DOHH2 (cell line): ENCODE results near the gene SPATC1L.

Experiments
- H3F3A ChIP-seq: fragments of 200-600 bp; sonication (generic), shearing (Covaris generic); 2 replicates; pipeline ENCODE4 v1.6.0; 2016; ENCODE audit warnings: antibody characterized with exemption, mild to moderate bottlenecking; ENCODE audit not compliant: control insufficient read depth, insufficient read depth
- H3K27ac ChIP-seq: fragments of 200-600 bp; sonication (generic); 2 replicates; pipeline ENCODE4 v1.5.1; 2014; ENCODE audit warnings: low read depth, mild to moderate bottlenecking, low read length, moderate library complexity
- H3K27me3 ChIP-seq: fragments of 200-600 bp; sonication (generic); 2 replicates; pipeline ENCODE4 v1.6.1; 2014; ENCODE audit warnings: mild to moderate bottlenecking, low read length, mixed read lengths; ENCODE audit not compliant: control insufficient read depth
- H3K36me3 ChIP-seq: fragments of 200-600 bp; sonication (generic); 2 replicates; pipeline ENCODE4 v1.6.1; 2014; ENCODE audit warnings: mild to moderate bottlenecking, low read length, moderate library complexity, mixed read lengths; ENCODE audit not compliant: control insufficient read depth
- H3K4me1 ChIP-seq: fragments of 200-600 bp; sonication (generic); 2 replicates; pipeline ENCODE4 v1.6.1; 2014; ENCODE audit warnings: mild to moderate bottlenecking, low read length, mixed read lengths; ENCODE audit not compliant: control insufficient read depth
- H3K4me2 ChIP-seq: fragments of 200-600 bp; sonication (generic); 2 replicates; pipeline ENCODE4 v1.6.0; 2014; ENCODE audit warnings: mild to moderate bottlenecking, low read length, moderate library complexity
- H3K4me3 ChIP-seq: fragments of 200-600 bp; sonication (generic); 2 replicates; pipeline ENCODE4 v1.5.1; 2014; ENCODE audit warnings: mild to moderate bottlenecking, low read length, mixed read lengths
- H3K79me2 ChIP-seq: fragments of 200-600 bp; sonication (generic); 2 replicates; pipeline ENCODE4 v1.6.1; 2014; ENCODE audit warnings: mild to moderate bottlenecking, low read length, mixed read lengths; ENCODE audit not compliant: control insufficient read depth
- H3K9me2 ChIP-seq: fragments of 200-600 bp; sonication (generic); replicated peaks from 2 replicates; pipeline ENCODE4 v1.6.1; 2014; ENCODE audit warnings: mild to moderate bottlenecking, low read length, mixed read lengths; ENCODE audit not compliant: control insufficient read depth
- H3K9me3 ChIP-seq: fragments of 200-600 bp; sonication (generic); 2 replicates; pipeline ENCODE4 v1.6.1; 2014; ENCODE audit warnings: antibody characterized with exemption, low read length, mixed read lengths; ENCODE audit not compliant: control insufficient read depth, insufficient read depth
- H4K20me1 ChIP-seq: fragments of 200-600 bp; sonication (generic); 2 replicates; pipeline ENCODE4 v1.6.0; 2014; ENCODE audit warnings: low read depth, mild to moderate bottlenecking, antibody characterized with exemption, low read length, moderate library complexity; ENCODE audit not compliant: control insufficient read depth, insufficient read depth
- EZH2phosphoT487 ChIP-seq: fragments of 200-600 bp; sonication (generic); IDR thresholded peaks from 2 replicates; pipeline ENCODE4 v1.6.1; 2017; ENCODE audit warnings: borderline replicate concordance, mild to moderate bottlenecking, antibody characterized with exemption, low read length, moderate library complexity, mixed read lengths
- TF ChIP-seq, protein P1 (sequence below): fragments of 200-600 bp; sonication (generic); IDR thresholded peaks from one replicate; pipeline ENCODE4 v1.5.1; 2014; ENCODE audit warnings: antibody characterized with exemption, mild to moderate bottlenecking, low read depth, low read length; ENCODE audit not compliant: poor library complexity, severe bottlenecking

Gene SPATC1L

DNA sequence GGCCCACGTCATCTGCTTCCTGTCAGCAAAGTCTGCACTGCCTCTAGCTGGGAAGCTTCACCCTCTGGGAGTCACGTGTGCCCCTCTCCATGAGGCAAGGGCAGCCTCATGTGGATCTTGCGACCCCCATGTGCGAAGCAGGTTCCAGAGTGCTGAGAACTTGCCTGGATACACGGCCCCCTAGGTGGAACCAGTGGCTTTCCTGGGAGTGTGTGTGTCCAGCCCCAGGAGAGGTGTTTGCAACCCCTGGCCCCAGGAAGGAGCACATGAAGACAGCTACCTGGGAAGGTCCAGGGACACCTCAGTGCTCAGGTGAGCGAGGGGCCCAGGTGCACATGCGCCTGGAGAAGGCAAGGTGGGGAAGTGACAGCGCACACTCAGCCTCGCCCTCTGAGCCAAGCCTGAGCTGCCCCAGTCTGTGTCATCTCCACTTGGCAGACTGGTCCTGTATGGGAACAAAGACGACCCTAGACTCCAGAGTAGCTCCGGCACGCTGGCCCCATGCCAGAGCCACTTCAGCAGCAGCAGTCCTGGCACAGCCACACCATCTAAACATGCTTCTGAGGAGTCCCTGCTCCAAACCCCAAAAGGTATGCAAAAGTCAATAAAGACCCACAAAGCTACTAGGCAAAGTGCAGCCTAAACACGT lies 35.5 kb upstream of the SPATC1L start:
- Histone ChIP-seq H3K36me3 (peaks cover 75% of the 10 kb centered on the region), H3K4me2 (no peak overlapping the region), H3K4me1 (no peaks in the 10 kb centered on the region), H3K4me3 (no peak overlapping the region), H3K9me3 (no peaks in the 10 kb centered on the region), H3K79me2 (peaks cover 50% of the 10 kb centered on the region), H3K27ac (no peak overlapping the region), H3K9me2 (no peaks in the 10 kb centered on the region), H3K27me3 (no peaks in the 10 kb centered on the region), H3F3A (no peaks in the 10 kb centered on the region), H4K20me1 (peaks cover 5% of the 10 kb centered on the region; the same call in 1 of the 2 replicates)
- TF ChIP-seq, protein P1, sequence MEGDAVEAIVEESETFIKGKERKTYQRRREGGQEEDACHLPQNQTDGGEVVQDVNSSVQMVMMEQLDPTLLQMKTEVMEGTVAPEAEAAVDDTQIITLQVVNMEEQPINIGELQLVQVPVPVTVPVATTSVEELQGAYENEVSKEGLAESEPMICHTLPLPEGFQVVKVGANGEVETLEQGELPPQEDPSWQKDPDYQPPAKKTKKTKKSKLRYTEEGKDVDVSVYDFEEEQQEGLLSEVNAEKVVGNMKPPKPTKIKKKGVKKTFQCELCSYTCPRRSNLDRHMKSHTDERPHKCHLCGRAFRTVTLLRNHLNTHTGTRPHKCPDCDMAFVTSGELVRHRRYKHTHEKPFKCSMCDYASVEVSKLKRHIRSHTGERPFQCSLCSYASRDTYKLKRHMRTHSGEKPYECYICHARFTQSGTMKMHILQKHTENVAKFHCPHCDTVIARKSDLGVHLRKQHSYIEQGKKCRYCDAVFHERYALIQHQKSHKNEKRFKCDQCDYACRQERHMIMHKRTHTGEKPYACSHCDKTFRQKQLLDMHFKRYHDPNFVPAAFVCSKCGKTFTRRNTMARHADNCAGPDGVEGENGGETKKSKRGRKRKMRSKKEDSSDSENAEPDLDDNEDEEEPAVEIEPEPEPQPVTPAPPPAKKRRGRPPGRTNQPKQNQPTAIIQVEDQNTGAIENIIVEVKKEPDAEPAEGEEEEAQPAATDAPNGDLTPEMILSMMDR = no peak
- no peak for TF ChIP-seq EZH2phosphoT487

DNA sequence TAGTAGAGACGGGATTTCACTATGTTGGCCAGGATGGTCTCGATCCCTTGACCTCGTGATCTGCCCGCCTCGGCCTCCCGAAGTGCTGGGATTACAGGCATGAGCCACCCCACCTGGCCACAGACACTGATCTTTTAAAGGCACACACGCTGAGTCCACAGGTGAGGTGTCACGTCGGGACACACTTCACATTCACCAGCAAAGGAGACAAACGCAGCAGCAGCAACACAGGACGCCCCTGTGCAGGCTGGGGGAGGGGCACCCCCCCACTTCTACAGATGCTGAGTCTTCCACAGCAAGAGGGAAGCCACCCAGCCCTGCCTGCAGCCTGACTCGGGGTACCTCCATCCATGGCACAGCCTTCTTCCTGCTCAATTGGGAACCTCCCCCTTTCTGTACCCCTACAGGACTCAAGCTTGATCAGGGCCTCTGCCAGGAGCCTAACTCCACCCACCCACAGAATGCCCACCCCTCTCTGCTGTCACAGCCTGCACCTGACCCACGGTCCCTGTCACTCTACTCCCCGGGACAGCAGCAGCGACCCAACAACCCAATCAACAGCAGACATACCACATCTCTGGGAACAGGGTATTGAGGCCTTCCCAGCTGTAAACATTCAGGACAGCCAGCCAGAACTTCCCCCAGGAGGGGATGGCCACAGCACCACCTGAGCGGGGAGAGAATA lies 34.8 kb upstream of the SPATC1L start:
- Histone ChIP-seq H3K79me2 (peaks cover 43% of the 10 kb centered on the region), H3K4me3 (no peak overlapping the region), H3K4me1 (no peaks in the 10 kb centered on the region), H3K27ac (no peak overlapping the region), H3K9me3 (no peaks in the 10 kb centered on the region), H3K36me3 (peaks cover 75% of the 10 kb centered on the region), H3F3A (no peaks in the 10 kb centered on the region), H3K9me2 (no peaks in the 10 kb centered on the region), H3K27me3 (no peaks in the 10 kb centered on the region), H3K4me2 (no peak overlapping the region), H4K20me1 (peaks cover 5% of the 10 kb centered on the region; the same call in 1 of the 2 replicates)
- no peak for TF ChIP-seq EZH2phosphoT487
- TF ChIP-seq, protein P1 = no peak

DNA sequence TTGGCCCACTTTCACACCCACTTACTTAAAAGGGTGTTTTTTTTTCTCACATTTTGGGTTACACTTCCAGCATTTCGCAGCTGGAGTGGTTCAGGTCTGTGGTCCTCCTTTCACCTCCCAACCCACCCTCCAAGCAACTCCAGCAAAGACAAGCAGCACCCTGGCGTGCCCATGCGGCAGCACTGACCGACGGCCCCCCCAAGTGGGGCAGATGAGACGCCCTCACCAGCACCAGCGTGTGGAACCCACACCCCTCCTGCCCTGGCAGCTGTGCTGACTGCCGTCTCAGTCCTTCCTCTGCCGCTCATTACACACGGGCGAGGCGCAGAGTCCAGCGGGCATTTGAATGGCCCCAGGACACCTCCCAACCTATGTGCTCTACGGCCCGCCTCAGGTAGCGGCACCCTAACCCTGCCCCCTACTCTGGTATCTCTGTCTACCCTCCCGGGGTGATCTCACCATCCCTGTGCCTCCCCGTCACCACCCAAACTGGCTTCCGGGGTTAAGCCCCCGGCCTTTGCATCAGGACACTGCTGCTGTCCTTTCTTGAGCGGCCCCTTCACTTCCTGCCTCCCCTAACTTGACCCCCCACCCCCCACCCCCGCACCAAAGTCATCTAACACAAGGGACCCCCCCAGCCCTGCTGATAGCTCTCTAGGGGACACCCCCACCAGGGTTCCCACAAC lies 33.4 kb upstream of the SPATC1L start:
- H3K9me3 ChIP-seq = no peaks in the 10 kb centered on the region
- no peak overlapping the region for H3K4me3 ChIP-seq
- no peaks in the 10 kb centered on the region for H3K9me2 ChIP-seq
- no peak overlapping the region for H3K27ac ChIP-seq
- no peaks in the 10 kb centered on the region for H3K27me3 ChIP-seq
- TF ChIP-seq, protein P1 = no peak
- TF ChIP-seq EZH2phosphoT487 = no peak
- H3K4me1 ChIP-seq = no peaks in the 10 kb centered on the region
- peaks cover 31% of the 10 kb centered on the region for H3K79me2 ChIP-seq
- peaks cover 2% of the 10 kb centered on the region; the same call in 1 of the 2 replicates for H4K20me1 ChIP-seq
- no peaks in the 10 kb centered on the region for H3F3A ChIP-seq
- peaks cover 80% of the 10 kb centered on the region for H3K36me3 ChIP-seq
- no peak overlapping the region for H3K4me2 ChIP-seq
